ENCODE data around the gene LRCH2.

DNA sequence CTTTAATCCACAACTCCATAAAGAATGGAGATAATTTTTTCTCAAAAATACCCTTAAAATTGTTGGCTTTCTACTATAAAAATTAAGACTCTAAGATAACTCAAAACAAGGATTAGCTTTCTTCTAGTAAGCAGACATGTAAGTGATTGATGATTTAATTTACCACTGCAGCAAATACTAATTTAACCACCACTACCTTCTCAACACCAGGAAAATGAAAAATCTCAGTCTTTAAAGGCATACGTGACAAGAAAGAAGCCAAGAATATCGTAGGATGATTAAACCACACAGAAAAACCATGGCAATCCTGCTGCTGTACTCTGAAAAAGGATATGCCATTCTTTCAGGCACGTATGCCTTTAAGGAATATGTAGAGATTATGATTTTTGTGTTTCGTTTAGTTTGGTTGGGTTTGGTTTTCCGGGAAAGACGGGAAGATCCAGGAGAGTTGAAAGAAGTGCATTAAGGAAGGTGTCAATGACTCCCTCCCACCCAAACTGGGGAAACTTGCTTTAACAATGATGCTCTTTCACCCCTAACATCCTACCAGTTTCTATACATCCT is 881 bp downstream of the LRCH2 start:
- TF ChIP-seq POLR2A (IDR thresholded peaks at IDR 0.05) (no peak), CTCF (IDR thresholded peaks at IDR 0.05) (no peak)

All from breast epithelium (tissue), 3 donors.